ENCODE measurements around the gene ANXA2R. TPM values are rescaled to one million over a fixed set of nuclear protein-coding genes. Genes with fewer than 3 reads are reported as not detected.
A peak's percentile ranks its signal among the peaks of the same experiment; 100 is the strongest.

Gene ANXA2R
- total and polyA plus RNA-seq, 2 of the 13 experiments (the other 11 are each of a cell fraction or from before 2014, with no cell fraction given): 0.95 to 1.3 TPM

DNA sequence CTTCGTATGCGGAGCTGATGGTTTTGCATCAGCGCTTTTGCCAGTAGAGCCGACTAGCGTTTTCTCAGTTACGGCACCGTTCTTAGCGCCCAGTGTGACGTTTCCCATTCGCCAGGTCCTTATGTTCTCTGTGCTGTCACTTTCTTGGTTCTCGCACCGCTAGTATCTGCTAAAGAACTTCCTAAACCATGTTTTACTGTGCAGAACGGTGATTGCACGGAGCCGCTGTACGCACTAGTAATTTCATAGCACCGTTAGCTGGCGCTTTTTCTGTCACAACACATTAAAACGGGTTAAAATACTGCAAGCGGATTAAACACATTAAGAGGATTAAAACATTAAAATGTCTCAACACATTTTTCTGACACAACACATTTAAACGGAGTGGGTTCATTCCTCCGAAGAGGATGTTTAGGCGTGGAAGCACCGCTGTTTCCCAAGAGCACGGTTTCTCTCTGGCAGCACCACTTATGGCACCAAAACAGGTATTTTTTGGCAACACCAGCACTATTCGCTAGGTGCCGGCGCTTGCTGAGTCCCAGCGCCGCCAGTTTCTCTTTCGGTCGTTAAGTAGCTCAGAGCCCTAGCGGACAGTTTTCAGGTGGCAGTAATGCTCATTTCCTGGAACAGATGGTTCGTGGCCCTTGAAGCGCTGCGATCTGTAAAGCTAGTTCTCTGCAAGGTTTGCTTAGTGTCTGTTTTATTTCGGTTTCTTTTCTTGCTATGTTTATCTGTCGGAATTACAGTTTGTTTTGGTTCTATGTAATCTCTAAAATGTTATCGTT, 20.3 kb downstream of the ANXA2R start (continued):
- TF ChIP-seq, protein P1, sequence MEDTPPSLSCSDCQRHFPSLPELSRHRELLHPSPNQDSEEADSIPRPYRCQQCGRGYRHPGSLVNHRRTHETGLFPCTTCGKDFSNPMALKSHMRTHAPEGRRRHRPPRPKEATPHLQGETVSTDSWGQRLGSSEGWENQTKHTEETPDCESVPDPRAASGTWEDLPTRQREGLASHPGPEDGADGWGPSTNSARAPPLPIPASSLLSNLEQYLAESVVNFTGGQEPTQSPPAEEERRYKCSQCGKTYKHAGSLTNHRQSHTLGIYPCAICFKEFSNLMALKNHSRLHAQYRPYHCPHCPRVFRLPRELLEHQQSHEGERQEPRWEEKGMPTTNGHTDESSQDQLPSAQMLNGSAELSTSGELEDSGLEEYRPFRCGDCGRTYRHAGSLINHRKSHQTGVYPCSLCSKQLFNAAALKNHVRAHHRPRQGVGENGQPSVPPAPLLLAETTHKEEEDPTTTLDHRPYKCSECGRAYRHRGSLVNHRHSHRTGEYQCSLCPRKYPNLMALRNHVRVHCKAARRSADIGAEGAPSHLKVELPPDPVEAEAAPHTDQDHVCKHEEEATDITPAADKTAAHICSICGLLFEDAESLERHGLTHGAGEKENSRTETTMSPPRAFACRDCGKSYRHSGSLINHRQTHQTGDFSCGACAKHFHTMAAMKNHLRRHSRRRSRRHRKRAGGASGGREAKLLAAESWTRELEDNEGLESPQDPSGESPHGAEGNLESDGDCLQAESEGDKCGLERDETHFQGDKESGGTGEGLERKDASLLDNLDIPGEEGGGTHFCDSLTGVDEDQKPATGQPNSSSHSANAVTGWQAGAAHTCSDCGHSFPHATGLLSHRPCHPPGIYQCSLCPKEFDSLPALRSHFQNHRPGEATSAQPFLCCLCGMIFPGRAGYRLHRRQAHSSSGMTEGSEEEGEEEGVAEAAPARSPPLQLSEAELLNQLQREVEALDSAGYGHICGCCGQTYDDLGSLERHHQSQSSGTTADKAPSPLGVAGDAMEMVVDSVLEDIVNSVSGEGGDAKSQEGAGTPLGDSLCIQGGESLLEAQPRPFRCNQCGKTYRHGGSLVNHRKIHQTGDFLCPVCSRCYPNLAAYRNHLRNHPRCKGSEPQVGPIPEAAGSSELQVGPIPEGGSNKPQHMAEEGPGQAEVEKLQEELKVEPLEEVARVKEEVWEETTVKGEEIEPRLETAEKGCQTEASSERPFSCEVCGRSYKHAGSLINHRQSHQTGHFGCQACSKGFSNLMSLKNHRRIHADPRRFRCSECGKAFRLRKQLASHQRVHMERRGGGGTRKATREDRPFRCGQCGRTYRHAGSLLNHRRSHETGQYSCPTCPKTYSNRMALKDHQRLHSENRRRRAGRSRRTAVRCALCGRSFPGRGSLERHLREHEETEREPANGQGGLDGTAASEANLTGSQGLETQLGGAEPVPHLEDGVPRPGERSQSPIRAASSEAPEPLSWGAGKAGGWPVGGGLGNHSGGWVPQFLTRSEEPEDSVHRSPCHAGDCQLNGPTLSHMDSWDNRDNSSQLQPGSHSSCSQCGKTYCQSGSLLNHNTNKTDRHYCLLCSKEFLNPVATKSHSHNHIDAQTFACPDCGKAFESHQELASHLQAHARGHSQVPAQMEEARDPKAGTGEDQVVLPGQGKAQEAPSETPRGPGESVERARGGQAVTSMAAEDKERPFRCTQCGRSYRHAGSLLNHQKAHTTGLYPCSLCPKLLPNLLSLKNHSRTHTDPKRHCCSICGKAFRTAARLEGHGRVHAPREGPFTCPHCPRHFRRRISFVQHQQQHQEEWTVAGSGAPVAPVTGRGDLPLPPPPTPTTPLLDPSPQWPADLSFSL (CRISPR knock-in tag; IDR thresholded peaks at IDR 0.05): no peak
- TF ChIP-seq, protein P2, sequence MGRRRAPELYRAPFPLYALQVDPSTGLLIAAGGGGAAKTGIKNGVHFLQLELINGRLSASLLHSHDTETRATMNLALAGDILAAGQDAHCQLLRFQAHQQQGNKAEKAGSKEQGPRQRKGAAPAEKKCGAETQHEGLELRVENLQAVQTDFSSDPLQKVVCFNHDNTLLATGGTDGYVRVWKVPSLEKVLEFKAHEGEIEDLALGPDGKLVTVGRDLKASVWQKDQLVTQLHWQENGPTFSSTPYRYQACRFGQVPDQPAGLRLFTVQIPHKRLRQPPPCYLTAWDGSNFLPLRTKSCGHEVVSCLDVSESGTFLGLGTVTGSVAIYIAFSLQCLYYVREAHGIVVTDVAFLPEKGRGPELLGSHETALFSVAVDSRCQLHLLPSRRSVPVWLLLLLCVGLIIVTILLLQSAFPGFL (CRISPR knock-in tag; IDR thresholded peaks at IDR 0.05): no peak
- TF ChIP-seq FOXA1 (IDR thresholded peaks at IDR 0.05) (no peak), FOXA1 (CRISPR knock-in tag; IDR thresholded peaks at IDR 0.05) (no peak), SP5 (CRISPR knock-in tag; IDR thresholded peaks at IDR 0.05; ENCODE audit: borderline replicate concordance, low read depth) (no peak), CBX1 (IDR thresholded peaks at IDR 0.05; ENCODE audit: low read depth) (no peak), AGO1 (IDR thresholded peaks at IDR 0.05; ENCODE audit: low read depth, low read length, poor library complexity, severe bottlenecking) (no peak), TP53 (CRISPR knock-in tag; conservative IDR thresholded peaks at IDR 0.05) (no peak), ZNF274 (CRISPR knock-in tag; IDR thresholded peaks at IDR 0.05) (no peak), NFE2L1 (CRISPR knock-in tag; IDR thresholded peaks at IDR 0.05; ENCODE audit: borderline replicate concordance) (no peak), RFX1 (IDR thresholded peaks at IDR 0.05) (no peak), POLR2A (IDR thresholded peaks at IDR 0.05; ENCODE audit: insufficient read depth in 1 of 2, low read depth in 2 of 2, low read length in 2 of 2) (no peak), IRX3 (CRISPR knock-in tag; IDR thresholded peaks at IDR 0.05; ENCODE audit: borderline replicate concordance, low read depth) (no peak), ZNF263 (CRISPR knock-in tag; IDR thresholded peaks at IDR 0.05) (no peak), TBX2 (CRISPR knock-in tag; IDR thresholded peaks at IDR 0.05; ENCODE audit: borderline replicate concordance) (peak; percentile 47; the same call in 1 of the 2 replicates)
- TF ChIP-seq, protein P3, sequence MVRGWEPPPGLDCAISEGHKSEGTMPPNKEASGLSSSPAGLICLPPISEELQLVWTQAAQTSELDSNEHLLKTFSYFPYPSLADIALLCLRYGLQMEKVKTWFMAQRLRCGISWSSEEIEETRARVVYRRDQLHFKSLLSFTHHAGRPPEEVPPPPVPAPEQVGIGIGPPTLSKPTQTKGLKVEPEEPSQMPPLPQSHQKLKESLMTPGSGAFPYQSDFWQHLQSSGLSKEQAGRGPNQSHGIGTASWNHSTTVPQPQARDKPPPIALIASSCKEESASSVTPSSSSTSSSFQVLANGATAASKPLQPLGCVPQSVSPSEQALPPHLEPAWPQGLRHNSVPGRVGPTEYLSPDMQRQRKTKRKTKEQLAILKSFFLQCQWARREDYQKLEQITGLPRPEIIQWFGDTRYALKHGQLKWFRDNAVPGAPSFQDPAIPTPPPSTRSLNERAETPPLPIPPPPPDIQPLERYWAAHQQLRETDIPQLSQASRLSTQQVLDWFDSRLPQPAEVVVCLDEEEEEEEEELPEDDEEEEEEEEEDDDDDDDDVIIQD (CRISPR knock-in tag; IDR thresholded peaks at IDR 0.05; ENCODE audit: low read depth): 0 out of 2 replicates have a peak, but pooled peaks have one; percentile 13
- TF ChIP-seq, protein P4, sequence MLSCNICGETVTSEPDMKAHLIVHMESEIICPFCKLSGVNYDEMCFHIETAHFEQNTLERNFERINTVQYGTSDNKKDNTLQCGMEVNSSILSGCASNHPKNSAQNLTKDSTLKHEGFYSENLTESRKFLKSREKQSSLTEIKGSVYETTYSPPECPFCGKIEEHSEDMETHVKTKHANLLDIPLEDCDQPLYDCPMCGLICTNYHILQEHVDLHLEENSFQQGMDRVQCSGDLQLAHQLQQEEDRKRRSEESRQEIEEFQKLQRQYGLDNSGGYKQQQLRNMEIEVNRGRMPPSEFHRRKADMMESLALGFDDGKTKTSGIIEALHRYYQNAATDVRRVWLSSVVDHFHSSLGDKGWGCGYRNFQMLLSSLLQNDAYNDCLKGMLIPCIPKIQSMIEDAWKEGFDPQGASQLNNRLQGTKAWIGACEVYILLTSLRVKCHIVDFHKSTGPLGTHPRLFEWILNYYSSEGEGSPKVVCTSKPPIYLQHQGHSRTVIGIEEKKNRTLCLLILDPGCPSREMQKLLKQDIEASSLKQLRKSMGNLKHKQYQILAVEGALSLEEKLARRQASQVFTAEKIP (CRISPR knock-in tag; IDR thresholded peaks at IDR 0.05; ENCODE audit: borderline replicate concordance): no peak
